Suprapubic skin (tissue), 4 donors: ENCODE measurements around the gene CLPX. TPM values are rescaled to one million over a fixed set of nuclear protein-coding genes. Genes with fewer than 3 reads are reported as not detected.

Source experiments
- DNase-seq, 2 donors: peaks; one replicate each; pipeline ENCODE4 v3.0.0-alpha.2; 2019; ENCODE audit warnings: low spot score in 2 of 2
- H3K27ac ChIP-seq: fragments of 200-600 bp; sonication (generic); one replicate; pipeline ENCODE4 v1.5.1; 2019
- H3K27me3 ChIP-seq: fragments of 200-600 bp; sonication (generic); one replicate; pipeline ENCODE4 v1.5.1; 2019
- H3K36me3 ChIP-seq: fragments of 200-600 bp; sonication (generic); one replicate; pipeline ENCODE4 v1.5.1; 2019
- H3K4me1 ChIP-seq: fragments of 200-600 bp; sonication (generic); one replicate; pipeline ENCODE4 v1.5.1; 2019
- H3K4me3 ChIP-seq: fragments of 200-600 bp; sonication (generic); one replicate; pipeline ENCODE4 v1.5.1; 2019; ENCODE audit warnings: mild to moderate bottlenecking
- H3K9me3 ChIP-seq: fragments of 200-600 bp; sonication (generic); one replicate; pipeline ENCODE4 v1.5.1; 2019
- EP300 ChIP-seq: sonication (generic); formaldehyde crosslinking; IDR thresholded peaks from one replicate; pipeline ENCODE4 v1.6.1; 2017; ENCODE audit warnings: antibody characterized with exemption
- POLR2A ChIP-seq, 2 donors: fragments of 450-650 bp; IDR thresholded peaks; one replicate each; pipeline ENCODE4 v1.6.1; 2017; ENCODE audit warnings: antibody characterized with exemption in 2 of 2, mild to moderate bottlenecking in 2 of 2, moderate library complexity in 2 of 2
- POLR2AphosphoS5 ChIP-seq, 3 donors: sonication (generic); formaldehyde crosslinking; IDR thresholded peaks; one replicate each; pipeline ENCODE4 v1.6.1; 2017; ENCODE audit warnings: antibody characterized with exemption in 3 of 3
- WGBS: methylation state at CpG from one replicate; pipeline ENCODE4 v1.1.5; 2018; 5-methylcytosine and 5-hydroxymethylcytosine counted together
- total RNA-seq, 4 donors: library from RNA; depleted of rRNA; stranded (reverse); fragments of >200 nt; gene quantifications; one replicate each; pipeline ENCODE4 v1.1.0, GENCODE V29; 2016
- TF ChIP-seq, protein P1 (sequence below), 2 donors: fragments of 200-600 bp in 1 of 2; fragments of 450-650 bp in 1 of 2; sonication (generic) in 1 of 2; IDR thresholded peaks; one replicate each; pipeline ENCODE4 v1.5.1; 2016 to 2019; ENCODE audit warnings: antibody characterized with exemption in 2 of 2, mild to moderate bottlenecking in 1 of 2, moderate library complexity in 1 of 2

The CLPX gene
- total RNA-seq, 4 donors from 2014 or later = 45.5 to 103 (median 58.3) TPM

DNA sequence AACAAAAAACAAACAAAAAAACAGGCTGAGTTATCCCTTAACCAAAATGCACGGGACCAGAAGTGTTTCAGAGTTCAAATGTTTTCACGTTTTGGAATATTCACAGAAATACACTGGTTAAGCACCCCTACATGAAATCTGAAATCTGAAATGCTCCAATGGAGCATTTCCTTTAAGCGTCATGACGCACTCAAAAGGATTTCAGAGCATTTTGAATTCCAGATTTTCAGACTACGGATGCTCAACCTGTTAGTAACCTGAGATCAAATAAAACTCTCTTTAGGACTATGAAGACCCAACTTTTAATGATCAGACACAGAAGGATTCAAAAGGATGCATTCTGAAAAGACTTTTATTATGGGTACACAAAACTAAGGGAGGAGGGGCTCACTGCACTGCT, 9.6 kb downstream of the CLPX start:
- DNase-seq = no peak
- 87% methylated on average over 5 of the region's 5 CpGs for WGBS
- no peak overlapping the region for H3K4me3 ChIP-seq
- no peaks in the 10 kb centered on the region for H3K27me3 ChIP-seq
- H3K27ac ChIP-seq = no peak overlapping the region
- H3K9me3 ChIP-seq = no peaks in the 10 kb centered on the region
- no peak for TF ChIP-seq POLR2AphosphoS5 (IDR thresholded peaks at IDR 0.05)
- TF ChIP-seq, protein P1, sequence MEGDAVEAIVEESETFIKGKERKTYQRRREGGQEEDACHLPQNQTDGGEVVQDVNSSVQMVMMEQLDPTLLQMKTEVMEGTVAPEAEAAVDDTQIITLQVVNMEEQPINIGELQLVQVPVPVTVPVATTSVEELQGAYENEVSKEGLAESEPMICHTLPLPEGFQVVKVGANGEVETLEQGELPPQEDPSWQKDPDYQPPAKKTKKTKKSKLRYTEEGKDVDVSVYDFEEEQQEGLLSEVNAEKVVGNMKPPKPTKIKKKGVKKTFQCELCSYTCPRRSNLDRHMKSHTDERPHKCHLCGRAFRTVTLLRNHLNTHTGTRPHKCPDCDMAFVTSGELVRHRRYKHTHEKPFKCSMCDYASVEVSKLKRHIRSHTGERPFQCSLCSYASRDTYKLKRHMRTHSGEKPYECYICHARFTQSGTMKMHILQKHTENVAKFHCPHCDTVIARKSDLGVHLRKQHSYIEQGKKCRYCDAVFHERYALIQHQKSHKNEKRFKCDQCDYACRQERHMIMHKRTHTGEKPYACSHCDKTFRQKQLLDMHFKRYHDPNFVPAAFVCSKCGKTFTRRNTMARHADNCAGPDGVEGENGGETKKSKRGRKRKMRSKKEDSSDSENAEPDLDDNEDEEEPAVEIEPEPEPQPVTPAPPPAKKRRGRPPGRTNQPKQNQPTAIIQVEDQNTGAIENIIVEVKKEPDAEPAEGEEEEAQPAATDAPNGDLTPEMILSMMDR (IDR thresholded peaks at IDR 0.05) = no peak
- H3K36me3 ChIP-seq = peaks cover 82% of the 10 kb centered on the region
- peaks cover 8% of the 10 kb centered on the region for H3K4me1 ChIP-seq

DNA sequence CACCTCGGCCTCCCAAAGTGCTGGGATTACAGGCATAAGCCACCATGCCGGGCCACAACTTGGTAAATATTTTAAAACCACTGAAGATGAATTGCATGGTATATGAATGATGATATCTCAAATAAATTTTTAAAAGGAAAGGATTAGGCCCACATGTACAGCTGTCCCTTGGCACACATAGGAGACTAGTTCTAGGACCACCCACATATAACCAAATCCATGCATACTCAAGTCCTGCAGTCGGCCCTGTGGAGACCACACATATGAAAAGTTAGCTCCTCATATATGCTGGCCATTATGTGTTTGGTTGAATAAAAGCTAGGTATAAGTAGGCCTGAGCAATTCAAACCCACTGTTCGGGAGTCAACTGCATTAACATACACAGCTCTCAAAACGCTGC, 10.6 kb downstream of the CLPX start:
- WGBS = 83% methylated on average over 5 of the region's 5 CpGs

DNA sequence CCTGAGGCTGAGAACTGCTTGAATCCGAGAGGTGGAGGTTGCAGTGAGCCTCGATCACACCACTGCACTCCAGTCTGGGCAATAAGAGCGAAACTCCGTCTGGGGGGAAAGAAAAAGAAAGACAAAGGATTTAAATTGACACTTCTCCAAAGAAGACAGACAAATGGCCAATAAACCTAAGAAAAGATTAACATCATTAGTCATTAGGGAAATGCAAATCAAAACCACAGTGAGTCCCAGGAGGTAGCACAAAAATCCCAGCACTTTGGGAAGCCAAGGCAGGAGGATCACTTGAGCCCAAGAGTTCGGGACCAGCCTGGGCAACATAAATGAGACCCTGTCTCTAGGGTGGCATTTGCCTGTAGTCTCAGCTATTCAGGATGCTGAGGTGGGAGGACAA, 12.6 kb downstream of the CLPX start:
- H3K27ac ChIP-seq = no peak overlapping the region
- H3K36me3 ChIP-seq = peaks cover 84% of the 10 kb centered on the region
- DNase-seq = no peak
- TF ChIP-seq POLR2AphosphoS5 (IDR thresholded peaks at IDR 0.05) (no peak), EP300 (no peak), POLR2A (IDR thresholded peaks at IDR 0.05) (no peak)
- TF ChIP-seq, protein P1 (IDR thresholded peaks at IDR 0.05) = no peak
- H3K9me3 ChIP-seq = no peaks in the 10 kb centered on the region
- 89% methylated on average over 5 of the region's 5 CpGs for WGBS
- no peaks in the 10 kb centered on the region for H3K4me1 ChIP-seq
- H3K4me3 ChIP-seq = no peak overlapping the region
- no peaks in the 10 kb centered on the region for H3K27me3 ChIP-seq

More for the DNA sequence above, 10.6 kb downstream of the CLPX start:
- peaks cover 91% of the 10 kb centered on the region for H3K36me3 ChIP-seq
- H3K27me3 ChIP-seq = no peaks in the 10 kb centered on the region
- TF ChIP-seq POLR2AphosphoS5 (IDR thresholded peaks at IDR 0.05) = no peak
- no peak for TF ChIP-seq EP300
- TF ChIP-seq, protein P1 (IDR thresholded peaks at IDR 0.05) = no peak
- no peak for TF ChIP-seq POLR2A (IDR thresholded peaks at IDR 0.05)
- no peaks in the 10 kb centered on the region for H3K9me3 ChIP-seq
- H3K4me1 ChIP-seq = peaks cover 2% of the 10 kb centered on the region
- no peak for DNase-seq
- H3K27ac ChIP-seq = no peak overlapping the region
- H3K4me3 ChIP-seq = no peak overlapping the region

DNA sequence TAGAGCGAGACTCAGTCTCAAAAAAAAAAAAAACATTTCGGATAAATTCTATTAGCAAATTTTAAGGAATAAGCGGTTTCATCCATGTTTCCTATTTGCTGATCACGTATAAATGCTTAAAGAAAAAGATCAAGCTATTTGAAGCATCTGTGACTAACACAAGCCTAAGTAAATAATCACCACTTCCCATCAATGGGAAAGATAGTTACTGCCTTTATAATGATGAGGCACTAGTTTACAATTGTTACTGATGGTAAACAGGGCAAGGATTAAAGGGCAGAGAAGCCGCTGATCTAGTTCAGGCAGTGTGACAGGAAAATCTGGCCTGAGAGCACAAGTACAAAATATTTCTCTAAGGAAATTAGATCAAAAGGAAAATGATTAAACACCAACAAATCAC, 13.7 kb downstream of the CLPX start:
- no peak overlapping the region for H3K4me3 ChIP-seq
- TF ChIP-seq POLR2AphosphoS5 (IDR thresholded peaks at IDR 0.05) (no peak), POLR2A (IDR thresholded peaks at IDR 0.05) (no peak), EP300 (no peak)
- TF ChIP-seq, protein P1 (IDR thresholded peaks at IDR 0.05) = no peak
- no peaks in the 10 kb centered on the region for H3K4me1 ChIP-seq
- no peak overlapping the region for H3K27ac ChIP-seq
- H3K9me3 ChIP-seq = no peaks in the 10 kb centered on the region
- 84% methylated on average over 5 of the region's 5 CpGs for WGBS
- peaks cover 79% of the 10 kb centered on the region for H3K36me3 ChIP-seq
- no peaks in the 10 kb centered on the region for H3K27me3 ChIP-seq
- no peak for DNase-seq

DNA sequence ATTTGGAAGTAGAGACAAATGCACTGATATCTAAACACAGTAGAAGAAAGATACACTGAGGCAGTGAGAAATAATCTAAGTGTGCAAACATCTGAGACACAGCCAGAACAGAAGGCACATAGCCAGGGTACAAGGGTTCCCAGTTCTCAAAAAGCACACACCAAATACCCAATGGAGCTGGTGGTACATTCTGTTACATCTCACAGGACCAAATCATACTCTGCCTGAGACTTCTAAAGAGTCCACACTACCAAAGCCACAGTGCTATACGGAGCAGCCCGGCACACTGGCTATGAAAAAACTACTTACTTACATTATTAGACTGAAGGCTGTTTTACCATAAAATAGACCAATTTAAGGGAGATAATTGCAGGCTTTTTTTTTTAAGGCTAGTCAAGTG, 19.3 kb downstream of the CLPX start:
- DNase-seq = no peak
- TF ChIP-seq POLR2A (IDR thresholded peaks at IDR 0.05) (no peak), EP300 (no peak), POLR2AphosphoS5 (IDR thresholded peaks at IDR 0.05) (no peak)
- TF ChIP-seq, protein P1 (IDR thresholded peaks at IDR 0.05) = no peak
- no peaks in the 10 kb centered on the region for H3K9me3 ChIP-seq
- no peak overlapping the region for H3K4me3 ChIP-seq
- H3K27me3 ChIP-seq = no peaks in the 10 kb centered on the region
- H3K27ac ChIP-seq = no peak overlapping the region
- no peaks in the 10 kb centered on the region for H3K4me1 ChIP-seq
- peaks cover 69% of the 10 kb centered on the region for H3K36me3 ChIP-seq
- WGBS = 100% methylated on average over 2 of the region's 2 CpGs
